GM19468 (cell line): ENCODE measurements around the gene SDK1.

ENCODE experiments used
- ATAC-seq: cut with Tn5 transposase; IDR thresholded peaks from one replicate; pipeline ENCODE4 v1.9.1; 2021; ENCODE audit warnings: mild to moderate bottlenecking, moderate library complexity, moderate number of reproducible peaks; ENCODE audit not compliant: unreplicated experiment; ENCODE audit errors: extremely low read depth

Gene SDK1

DNA sequence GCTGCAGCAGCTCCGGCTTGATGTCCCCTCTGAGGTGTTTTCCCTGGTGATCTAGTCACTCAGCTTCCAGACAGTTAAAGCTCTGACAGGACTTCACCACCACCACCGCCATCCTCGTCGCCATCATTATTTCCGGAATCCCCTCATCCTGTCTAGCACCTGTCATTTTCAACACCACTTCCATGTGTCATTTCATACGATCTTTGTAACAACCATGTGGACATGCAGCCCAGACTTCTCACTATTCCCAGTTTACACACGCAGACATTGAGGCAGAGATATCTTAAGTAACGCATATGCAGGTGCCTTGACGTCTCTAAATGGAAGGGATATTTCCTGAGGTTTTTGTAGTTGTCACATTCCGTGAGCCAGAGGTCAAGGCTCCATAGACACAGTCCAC, 850.5 kb downstream of the SDK1 start:
- no peak for ATAC-seq

- ATAC-seq, result no peak
Observed at GRCh38 chr7:4151926-4152549, 851.0 kb downstream of the SDK1 start.

- ATAC-seq, result no peak
Observed at GRCh38 chr7:4154882-4155535, 854.0 kb downstream of the SDK1 start.

DNA sequence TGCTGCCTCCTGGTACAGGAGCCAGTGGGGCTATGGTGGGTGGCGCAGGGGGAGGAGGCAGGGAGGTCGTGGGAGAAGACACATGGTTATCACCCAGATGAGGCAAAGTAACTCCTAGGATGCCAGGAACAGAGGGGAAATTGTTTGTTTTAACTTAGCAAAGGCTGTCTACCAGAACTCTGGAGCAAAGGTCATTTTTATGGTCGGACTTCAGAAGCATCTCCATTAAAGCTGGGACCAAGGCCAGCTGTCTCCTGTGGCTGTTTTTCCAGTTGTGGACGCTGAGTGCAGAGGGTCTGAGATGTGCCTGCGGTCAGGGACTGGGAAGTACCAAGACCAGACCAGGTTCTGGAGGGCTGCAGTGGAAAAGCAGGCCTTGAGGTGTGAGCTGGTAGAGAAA, 855.1 kb downstream of the SDK1 start:
- no peak for ATAC-seq

DNA sequence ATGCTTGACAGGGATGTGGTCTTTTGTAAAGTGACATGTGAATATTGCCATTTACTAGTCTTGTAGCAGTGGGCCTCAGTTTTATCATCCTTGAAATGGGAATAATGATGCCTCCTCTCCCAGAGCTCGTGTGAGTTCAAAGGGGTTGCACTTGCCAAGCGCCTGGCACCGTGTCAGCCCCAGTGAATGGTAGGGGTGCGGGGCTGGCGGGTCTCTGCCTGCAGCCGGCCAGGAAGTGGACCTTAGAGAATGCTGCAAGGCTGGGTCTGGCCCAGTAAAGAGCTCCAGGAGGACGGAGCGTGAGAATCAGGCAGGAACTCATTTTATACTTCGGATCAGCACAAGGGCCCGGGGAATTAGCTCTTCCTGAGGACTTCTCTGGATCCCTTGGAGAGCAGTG, 856.6 kb downstream of the SDK1 start:
- no peak for ATAC-seq

GRCh38 chr7:4158441-4159153, 857.5 kb downstream of the SDK1 start:
- ATAC-seq, result no peak

DNA sequence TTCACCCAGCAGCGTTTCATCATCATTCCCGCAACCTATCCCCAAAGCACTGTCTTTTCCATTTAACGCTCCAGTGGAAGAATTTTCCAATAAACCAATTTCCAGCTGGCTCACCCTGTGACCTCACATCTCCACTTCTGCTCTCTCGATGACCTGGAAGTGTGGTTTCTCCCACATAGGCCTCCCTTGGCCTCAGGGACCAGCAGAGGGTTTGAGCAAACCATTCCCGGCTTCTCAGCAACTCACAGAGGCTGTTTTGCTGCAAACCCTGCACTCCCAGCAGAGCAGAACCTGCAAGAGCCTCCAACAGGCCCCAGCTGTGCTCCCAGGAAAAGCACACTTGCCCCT, 858.1 kb downstream of the SDK1 start:
- ATAC-seq, result no peak

DNA sequence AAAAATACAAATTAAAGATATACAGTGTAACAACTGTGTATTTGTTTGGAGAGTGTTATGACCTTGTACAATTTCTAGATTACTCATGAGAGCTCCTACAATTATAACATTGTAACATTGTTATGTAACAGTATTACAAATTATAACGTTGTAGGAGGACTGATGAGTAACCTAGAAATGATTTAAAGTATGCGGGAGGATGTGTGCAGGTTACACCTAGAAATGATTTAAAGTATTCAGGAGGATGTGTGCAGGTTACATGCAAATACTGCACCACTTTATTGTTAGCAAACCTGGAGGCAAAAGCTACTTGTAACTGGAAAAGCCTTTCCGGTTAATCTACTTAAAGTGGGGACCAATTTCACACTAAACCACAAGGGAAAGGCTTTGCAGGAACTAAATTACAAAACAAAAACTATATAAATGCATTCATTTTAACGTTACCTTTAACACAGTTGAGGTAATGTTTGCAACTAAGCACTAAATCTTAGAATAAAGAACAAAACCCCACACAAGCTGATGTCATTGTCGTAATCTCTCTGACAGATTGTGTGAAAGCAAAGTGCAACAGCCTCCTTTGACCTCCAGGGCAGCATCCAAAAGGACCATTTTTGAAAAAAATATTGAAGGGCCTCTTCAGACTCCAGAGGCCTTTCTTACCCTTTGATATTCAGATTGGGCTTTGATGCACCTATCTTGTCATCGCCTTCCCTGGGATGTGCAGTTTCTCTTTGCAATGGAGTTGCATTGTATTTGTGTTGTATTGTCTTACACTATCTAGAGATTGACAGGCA, 858.9 kb downstream of the SDK1 start:
- no peak for ATAC-seq

DNA sequence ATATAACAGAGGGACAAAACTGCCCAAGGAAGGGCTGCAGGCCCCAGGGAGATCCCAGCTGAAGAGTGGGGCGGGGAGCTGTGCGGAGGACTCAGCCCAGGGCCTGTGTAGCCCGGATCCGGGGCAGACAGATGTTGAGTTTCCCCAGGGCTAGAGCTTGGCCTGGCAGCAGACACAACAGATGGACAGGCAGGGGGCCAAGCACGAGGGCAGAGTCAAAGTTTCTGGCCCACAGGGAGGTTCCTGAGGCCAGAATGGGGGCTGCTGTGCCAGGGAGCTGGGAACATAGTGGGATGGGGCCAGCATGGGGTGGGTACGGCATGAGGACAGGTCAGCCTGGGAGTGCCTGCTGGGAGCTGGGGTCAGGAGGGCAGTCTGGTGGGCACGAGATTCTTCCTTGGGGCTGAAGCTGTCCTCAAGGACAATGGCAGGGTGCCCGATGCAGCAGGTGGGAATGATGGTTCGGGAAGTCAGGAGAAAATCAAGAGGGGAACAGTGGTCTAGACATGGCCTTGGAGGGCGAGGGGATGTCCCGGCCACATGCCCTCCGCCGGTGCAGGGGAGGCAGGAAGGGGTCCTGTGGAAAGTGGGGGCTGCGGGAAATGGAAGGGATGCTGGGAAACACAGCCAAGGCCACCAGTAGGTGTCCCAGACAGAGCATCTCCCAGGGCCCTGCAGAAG, 862.0 kb downstream of the SDK1 start:
- ATAC-seq, result no peak

DNA sequence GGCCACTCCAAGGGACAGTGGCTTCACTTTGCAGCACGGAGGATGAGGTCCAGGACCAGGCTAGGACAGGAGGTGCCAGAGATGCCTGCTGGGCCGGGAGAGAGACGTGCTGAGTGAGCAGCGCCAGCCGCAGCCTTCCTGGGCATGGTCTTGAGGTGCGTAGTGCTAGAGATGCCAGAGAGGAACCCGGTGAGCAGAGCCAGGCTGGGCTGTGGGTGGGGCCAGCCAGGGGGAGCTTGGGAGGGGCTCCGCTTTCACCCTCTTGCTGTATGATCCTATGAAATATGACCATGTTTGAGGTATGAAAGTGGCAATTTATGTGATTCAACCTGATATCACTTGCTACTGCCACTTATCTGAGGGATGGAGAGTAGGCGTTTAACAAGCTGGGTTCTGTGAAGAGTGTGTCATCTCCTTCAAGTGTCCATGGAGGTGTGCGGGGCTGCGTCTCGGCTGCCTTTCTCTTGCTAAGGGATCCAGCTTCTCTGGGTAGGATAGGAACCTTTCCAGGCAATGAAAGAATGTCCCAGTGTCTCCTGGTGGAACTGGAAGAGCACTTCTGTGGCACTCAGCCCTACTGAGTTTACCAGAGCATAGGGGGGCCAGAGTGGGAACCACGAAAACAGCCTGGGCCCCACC, 862.6 kb downstream of the SDK1 start:
- no peak for ATAC-seq

DNA sequence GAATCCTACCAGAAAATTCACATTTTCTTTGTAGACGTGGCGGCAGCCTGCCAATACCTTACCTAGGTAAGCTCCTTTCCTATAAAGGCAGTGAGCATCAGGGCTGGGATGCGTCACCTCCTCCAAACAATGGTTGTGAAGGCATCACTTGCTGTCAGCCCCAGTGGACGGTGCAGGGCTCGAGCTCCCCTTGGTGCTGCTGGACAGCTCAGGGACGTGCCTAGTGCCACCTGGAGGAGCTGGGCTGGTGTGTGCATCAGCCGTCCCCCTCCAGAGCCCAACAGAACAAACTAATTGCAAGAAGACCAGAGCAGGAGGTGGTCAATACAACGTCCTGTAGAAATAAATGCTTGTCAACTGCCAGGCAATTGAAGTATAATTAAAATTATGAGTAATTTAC, 863.5 kb downstream of the SDK1 start:
- no peak for ATAC-seq

DNA sequence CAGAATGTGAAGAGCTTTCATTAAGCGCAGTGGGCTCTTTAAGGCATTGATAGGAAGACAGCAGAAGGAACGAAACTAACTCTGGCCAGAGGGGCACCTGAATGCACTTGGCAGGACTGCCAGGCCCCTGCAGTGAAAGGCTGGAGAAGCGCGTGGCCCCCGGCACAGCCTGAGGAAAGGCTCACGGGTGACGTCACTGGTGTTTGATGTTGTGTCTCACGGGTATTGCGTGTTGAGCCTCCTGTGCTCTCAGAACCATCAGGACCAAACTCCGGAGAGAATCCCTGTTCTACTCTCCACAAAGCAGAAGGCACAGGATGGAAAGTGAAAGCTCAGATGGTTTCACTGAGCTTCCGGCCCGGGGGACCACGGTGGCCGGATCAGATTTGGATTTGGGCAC, 865.3 kb downstream of the SDK1 start:
- no peak for ATAC-seq

DNA sequence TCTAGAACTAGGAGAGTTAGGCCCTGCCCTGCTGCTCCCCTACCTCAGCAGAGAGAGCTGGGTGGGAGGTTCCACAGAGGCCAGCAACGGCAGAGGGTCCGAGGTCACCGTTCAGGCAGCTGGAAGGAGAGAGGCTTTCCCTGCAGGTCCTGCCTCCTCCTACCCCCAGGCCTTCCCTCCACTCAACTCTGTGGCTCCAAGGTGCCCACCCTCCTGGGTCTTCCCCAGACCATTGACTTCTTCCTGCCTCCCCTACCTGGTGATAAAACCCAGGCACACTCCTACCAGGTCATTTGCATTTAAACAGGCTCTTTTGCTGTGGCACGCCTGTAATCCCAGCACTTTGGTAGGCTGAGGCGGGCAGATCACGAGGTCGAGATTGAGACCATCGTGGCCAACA, 865.8 kb downstream of the SDK1 start:
- ATAC-seq, result no peak

DNA sequence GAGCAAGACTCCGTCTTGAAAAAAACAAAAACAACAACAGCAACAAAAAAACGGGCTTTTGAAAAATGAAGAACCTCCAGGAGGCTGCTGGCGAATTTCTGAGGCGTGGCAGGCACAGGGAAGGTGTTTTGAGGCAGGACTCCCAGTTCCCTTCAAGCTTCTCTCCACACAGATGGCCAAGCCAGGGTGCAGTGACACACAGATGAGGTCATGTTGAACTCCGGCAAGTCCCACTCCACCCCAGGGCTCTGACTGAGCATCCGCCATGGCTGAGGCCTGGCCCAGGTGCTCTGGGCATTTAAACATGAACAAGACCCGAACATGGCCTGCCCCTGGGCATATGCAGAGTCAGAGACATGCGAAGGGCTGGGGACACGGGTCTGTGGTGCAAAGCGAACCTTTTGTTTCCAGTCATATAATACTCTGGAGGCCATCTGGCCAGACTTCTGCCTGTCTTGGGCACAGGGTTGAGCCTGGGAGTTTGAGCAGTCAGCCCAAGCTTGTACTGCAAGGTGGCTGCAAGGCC, 866.4 kb downstream of the SDK1 start:
- ATAC-seq, result no peak

- no peak for ATAC-seq
Observed at GRCh38 chr7:4168041-4168440, 867.0 kb downstream of the SDK1 start.

DNA sequence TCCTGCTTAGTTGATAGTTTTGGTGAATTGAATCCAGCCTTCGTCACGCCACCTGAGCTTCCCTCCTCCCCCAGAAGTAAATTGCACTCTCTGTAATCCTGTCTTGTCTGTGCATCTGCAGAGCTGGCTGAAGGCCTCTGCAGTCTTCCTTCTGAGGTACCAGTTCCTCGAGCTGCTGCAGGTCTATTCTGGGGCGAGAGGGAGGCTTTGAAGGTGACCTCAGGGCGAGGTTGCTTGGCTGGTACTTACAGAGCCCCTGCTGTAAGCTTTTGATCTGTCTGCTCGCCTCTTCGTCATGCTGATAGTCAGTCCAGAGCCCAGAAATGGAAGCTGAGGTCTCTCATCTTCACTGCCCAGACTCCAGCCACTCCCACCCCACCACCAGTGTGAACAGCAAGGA, 867.5 kb downstream of the SDK1 start:
- ATAC-seq, result no peak

GRCh38 chr7:4169455-4169854, 868.4 kb downstream of the SDK1 start:
- ATAC-seq, result no peak

- no peak for ATAC-seq
Observed at GRCh38 chr7:4170997-4171786, 870.1 kb downstream of the SDK1 start.

GRCh38 chr7:4172883-4173282, 871.8 kb downstream of the SDK1 start:
- ATAC-seq, result no peak
